Stimulated activated CD4-positive, alpha-beta T cell treated with anti-CD3 and anti-CD28 coated beads, Interleukin-1b, Interleukin-23, amount 100 ng/mL, for 24 hours (primary cell): ENCODE results near the gene CER1.

ENCODE experiments used
- DNase-seq, 4 experiments: peaks; one replicate each; pipeline ENCODE4 v3.0.0-alpha.2; 2020; ENCODE audit warnings: low read depth in 4 of 4, low spot score in 1 of 4

The CER1 gene, protein sequence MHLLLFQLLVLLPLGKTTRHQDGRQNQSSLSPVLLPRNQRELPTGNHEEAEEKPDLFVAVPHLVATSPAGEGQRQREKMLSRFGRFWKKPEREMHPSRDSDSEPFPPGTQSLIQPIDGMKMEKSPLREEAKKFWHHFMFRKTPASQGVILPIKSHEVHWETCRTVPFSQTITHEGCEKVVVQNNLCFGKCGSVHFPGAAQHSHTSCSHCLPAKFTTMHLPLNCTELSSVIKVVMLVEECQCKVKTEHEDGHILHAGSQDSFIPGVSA

DNA sequence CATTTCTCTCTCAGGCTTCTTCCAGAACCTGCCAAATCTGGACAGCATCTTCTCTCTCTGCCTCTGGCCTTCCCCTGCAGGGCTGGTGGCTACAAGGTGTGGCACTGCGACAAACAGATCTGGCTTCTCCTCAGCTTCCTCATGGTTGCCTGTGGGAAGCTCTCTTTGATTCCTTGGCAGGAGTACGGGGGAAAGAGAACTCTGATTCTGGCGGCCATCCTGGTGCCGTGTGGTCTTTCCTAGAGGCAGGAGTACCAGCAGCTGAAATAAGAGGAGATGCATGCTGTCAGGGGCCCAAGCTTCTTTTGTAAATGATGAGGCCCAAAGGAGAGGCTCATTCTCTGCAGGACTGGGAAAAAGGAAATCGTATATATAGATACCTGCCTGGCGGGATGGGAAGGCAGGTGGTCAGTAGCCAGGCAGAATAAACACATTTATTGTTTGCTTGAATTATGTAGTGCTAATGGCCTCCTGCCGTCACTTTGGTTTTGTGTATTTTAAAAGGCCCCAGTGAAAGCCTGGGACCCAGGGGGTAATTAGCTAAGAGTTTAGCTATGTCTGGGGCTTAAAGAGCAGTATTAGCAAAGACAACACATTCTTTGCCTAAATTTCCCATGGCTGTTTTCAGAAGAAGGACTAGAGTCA lies at the start of gene CER1:
CER1 (minus strand) TSS at position 343 of the 645 bp plus-strand sequence; CDS start at position 282, 61 bp downstream.
- no peak for DNase-seq

- DNase-seq: no peak
Measured at GRCh38 chr9:14770592-14770991, 48.1 kb upstream of the CER1 start.

DNA sequence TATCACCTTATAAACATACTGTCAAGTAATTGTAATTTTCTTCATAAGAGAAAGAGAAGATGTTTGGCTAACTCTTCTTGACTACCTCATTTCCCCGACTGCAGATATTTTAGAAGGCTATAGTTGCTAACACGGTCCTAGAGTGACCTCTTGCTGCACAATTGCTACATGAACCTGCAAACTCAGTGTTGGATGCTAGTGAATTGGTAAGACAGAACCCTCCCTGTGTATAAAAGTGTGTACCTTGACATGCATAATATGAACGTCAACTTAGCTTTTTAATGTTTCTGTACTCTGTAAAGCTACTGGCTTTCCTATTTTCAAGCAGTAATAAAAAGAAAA lies 46.7 kb upstream of the CER1 start:
- no peak for DNase-seq

DNA sequence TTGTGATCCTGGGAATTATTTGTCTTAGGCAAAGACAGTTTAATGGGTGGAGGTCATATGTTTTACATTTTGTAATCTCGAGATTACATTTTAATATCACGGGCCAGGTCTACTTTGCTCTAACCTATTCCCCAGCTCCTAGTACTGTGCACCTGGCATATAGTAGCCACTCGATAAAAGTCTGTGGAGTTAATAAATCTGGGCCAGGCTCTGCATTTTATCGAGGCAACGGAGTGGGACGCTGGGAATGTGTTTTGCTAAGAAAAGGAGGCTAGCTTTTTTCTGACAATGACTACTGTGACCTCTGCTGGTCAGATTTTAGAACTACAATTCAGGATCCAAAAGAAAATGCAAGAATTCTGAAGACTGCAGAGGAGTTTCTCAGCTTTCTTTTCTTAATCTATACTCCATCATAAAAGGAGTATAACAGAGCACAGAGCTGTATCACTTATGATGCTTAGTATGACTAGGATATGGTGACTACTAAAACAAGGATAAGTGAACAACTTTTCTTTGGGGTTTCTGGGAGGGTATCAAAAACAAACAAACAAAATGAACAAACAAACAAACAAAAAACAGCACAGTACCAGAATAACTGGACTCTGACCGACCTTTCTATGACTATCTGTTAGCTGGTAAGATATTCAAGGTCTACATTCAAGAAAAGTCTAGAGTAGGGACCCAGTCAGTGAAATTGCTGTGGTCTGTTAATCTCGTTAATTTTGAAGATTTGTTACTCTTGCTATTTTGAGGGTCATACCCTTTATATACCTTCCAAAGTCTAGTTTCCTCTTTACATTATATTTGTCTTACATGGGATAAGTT lies 46.1 kb upstream of the CER1 start:
- DNase-seq: peak in 1 of 4 experiments; percentile 0

DNA sequence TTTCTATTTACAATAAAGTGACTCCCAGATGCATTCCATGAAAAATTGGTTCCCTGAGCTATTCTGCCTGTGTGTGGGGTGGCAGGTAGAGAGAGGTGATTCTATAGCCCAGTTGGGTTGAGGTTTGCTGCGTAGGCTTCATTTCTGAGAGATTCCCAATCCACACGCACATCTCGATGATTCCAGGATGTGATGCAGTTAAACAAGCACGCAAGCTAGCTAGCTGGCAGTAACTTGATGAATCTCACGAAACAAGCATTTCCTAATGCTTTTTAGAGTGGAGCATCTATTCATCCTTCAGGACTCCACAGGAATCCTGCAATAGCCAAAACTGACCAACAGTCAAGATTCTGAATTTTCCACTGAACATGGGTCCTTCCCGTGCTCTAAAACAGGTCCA lies 43.8 kb upstream of the CER1 start:
- DNase-seq: no peak

- no peak for DNase-seq
Measured at GRCh38 chr9:14761584-14761983, 39.1 kb upstream of the CER1 start.

- no peak for DNase-seq
Measured at GRCh38 chr9:14760060-14760459, 37.5 kb upstream of the CER1 start.

DNA sequence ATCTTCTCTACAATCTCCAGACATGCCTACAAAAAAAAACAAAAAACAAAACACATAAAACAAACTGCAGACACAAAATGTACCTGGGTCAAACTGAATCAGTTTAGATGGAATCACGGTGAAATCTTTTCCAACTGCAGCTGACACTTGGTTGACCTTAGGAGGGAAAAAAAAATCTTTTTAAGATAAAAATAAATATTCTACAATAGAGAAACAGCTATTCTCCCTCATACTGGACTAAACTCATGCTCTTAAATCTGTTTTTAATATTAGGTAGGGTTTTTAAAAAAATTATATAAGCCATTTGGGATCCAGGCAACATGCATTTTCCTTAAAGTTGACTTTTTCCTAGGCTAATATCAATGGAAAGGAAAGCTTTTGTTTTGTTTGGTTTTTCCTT lies 33.8 kb upstream of the CER1 start:
- no peak for DNase-seq

GRCh38 chr9:14752871-14753270 lies 30.3 kb upstream of the CER1 start:
- no peak for DNase-seq

GRCh38 chr9:14752271-14752670 lies 29.7 kb upstream of the CER1 start:
- no peak for DNase-seq

DNA sequence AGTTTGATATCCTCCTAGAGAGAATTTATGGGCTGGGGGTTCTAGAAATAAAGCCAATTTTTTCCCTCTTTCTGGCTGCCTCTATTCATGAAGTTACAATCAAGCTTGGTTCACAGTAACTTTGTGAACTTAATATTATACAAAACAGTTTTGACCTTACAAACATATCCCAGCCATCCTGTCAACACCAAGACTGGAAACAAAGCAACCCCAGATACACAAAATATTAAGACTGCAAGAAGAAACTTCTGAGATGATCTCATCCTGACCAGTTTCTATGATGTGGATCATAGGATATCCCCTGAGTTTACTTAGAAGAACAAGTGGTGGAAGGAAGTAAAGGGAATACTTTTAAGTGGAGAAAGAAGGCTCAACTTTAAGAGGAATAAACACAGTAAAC lies 28.3 kb upstream of the CER1 start:
- DNase-seq: no peak

- DNase-seq: no peak
Measured at GRCh38 chr9:14749741-14750211, 27.2 kb upstream of the CER1 start.

GRCh38 chr9:14748373-14748772 lies 25.8 kb upstream of the CER1 start:
- DNase-seq: no peak

GRCh38 chr9:14747111-14747510 lies 24.6 kb upstream of the CER1 start:
- DNase-seq: no peak

DNA sequence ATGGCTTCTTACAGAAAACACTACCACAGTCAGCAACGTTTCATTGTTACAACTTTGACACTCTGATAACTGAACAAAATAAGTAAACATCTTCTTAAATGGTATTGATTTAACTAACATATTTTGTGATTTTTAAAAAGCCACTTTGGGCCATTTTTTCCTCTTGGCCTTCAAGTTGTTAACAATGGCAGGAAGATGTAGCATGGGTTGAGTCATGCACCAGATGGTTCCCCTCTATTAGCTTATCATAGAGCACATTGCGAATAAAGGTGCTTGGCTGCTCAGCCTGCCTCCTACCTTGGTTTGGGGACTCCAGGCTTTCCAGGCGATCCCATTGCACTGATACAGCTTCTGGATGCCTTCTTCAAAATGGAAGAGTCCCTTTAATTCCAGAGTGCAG lies 24.1 kb upstream of the CER1 start:
- no peak for DNase-seq

DNA sequence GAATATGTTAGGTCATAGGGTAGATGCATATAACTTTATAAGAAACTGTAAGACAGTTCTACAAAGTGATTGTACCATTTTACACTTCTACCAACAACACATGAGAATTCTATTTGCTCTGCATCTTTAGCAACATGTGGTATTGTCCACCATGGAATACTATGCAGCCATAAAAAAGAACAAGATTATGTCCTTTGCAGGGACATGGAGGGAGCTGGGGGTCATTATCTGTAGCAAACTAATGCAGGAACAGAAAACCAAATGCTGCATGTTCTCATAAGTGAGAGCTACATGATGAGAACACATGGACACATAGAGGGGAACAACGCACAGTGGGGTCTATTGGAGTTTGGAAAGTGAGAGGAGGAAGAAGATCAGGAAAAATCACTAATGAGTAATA lies 22.2 kb upstream of the CER1 start:
- no peak for DNase-seq

DNA sequence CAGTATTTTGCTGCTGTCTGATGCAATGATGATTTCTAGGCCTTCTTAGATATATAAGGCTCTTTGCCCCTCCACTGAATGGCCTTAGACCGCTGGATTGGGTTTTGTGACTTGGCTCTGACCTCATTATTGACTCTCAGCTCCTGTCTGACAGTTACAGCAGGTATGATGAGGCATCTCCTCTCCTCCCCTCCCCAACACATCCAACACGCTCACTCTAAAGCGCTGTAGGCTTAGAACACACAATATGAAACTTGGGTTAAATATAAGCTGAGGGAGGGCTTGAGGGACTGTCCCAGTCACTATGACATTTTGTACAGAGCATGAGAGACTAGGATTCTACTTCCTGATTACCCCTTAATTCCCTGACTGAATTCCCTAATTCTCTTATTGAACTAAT lies 18.8 kb upstream of the CER1 start:
- no peak for DNase-seq

GRCh38 chr9:14733133-14733532 lies 10.6 kb upstream of the CER1 start:
- no peak for DNase-seq

- no peak for DNase-seq
Measured at GRCh38 chr9:14731294-14731981, 8.9 kb upstream of the CER1 start.

- DNase-seq: no peak
Measured at GRCh38 chr9:14730461-14730898, 7.9 kb upstream of the CER1 start.

- DNase-seq: no peak
Measured at GRCh38 chr9:14723301-14723700, 768 bp upstream of the CER1 start.
